LNCAP (cell line): Measurements from ENCODE around the gene SDK2.

ENCODE experiments used
- TF ChIP-seq, protein P1 (sequence below): fragments of 450-650 bp; IDR thresholded peaks from 2 replicates; pipeline ENCODE4 v1.5.1; 2017; ENCODE audit warnings: mild to moderate bottlenecking

Gene SDK2

DNA sequence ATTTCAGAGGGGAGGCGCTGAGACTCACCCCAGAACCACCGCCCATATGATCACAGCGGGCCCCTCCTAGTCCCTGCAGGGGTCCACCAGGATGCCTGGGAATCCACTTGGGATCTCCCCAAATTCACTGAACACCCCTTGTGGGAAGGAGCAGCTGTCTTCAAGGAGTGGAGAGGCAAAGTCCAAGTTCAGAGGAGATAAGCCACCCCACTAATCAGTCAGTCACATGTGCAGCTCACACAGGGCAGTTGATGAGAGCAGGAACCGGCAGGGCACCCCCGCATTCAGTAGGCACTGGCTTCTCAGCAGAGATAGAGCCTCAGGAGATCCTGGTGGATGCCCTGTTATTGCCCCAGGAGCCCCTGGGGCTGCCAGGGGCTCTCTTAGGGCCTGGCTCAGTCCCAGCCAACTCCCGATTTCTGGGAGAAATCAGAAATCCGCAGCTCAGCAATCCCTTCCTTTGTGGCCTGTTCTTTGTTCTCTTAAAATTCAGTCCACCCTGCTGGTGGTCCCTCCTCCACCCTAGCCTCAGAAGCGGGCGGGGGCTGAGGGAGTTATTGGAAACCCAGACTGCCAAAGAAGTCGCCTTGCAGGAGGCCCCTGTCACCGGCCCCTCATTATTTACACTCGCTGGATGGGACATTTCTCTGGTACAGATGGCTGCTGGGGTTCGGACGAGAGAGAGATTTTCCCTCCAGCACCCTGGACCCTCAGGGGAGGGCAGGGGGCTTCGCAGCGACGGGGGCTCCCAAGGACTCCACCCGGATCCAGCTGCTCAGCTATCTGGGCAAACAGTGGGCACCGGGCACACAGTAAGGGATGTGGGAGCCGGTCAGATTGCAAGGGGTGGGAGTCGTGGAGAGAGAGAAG is 334.3 kb downstream of the SDK2 start:
- TF ChIP-seq, protein P1, sequence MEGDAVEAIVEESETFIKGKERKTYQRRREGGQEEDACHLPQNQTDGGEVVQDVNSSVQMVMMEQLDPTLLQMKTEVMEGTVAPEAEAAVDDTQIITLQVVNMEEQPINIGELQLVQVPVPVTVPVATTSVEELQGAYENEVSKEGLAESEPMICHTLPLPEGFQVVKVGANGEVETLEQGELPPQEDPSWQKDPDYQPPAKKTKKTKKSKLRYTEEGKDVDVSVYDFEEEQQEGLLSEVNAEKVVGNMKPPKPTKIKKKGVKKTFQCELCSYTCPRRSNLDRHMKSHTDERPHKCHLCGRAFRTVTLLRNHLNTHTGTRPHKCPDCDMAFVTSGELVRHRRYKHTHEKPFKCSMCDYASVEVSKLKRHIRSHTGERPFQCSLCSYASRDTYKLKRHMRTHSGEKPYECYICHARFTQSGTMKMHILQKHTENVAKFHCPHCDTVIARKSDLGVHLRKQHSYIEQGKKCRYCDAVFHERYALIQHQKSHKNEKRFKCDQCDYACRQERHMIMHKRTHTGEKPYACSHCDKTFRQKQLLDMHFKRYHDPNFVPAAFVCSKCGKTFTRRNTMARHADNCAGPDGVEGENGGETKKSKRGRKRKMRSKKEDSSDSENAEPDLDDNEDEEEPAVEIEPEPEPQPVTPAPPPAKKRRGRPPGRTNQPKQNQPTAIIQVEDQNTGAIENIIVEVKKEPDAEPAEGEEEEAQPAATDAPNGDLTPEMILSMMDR, result no peak

DNA sequence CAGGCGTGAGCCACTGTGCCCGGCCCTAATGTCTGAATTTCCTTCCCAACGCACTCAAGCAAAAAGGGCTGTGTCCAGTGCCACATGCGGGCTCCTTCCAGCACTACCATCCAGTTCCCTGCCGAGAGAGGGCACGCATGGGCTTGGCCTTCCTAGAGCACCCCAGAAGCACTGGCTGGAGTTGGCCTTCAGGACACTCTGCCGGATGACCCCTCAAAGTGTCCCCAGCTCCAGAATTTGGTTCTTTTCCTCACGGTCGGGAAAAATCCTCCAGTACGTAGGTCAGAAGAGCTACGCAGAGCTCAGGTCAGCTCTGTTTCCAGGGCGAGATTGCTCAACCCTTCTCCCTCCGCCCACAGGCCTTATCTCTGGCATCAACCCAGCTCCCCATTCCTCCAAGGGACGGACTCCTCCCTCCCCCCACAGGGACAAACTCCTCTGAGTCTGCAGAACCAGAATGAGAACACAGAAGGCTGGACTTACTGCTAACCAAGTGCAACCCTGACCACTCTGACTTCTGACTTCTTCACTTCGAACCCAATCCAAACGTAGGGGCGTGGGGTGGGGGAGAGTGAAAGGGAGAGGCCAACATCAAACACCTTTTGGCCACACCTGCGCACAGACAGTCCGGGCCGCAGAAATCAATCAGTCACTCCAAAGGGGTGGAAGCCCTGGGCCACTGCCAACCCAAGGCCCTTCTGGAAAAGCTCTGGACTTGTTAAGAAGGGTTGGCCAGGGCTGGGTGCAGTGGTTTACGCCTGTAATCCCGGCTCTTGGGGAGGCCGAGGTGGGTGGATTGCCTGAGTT is 336.0 kb downstream of the SDK2 start:
- TF ChIP-seq, protein P1, result no peak

DNA sequence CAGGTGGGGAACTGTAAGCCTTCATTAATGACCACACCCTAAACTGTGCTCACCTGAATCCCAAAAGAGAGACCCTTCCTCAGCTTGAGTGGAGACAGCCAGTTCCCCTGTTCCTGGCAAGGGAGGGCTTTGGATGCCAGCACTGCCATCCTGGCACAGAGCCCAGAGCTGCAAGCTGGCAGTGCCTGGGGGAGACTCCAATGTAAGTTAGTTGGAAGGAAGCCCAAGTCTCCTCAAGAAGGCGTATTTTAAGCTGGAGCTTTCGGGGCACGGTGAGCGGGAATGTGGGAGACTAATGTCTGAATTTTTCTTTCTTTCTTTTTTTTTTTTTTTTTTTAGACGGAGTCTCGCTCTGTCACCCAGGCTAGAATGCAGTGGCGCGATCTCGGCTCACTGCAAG is 337.1 kb downstream of the SDK2 start:
- TF ChIP-seq, protein P1, result no peak

DNA sequence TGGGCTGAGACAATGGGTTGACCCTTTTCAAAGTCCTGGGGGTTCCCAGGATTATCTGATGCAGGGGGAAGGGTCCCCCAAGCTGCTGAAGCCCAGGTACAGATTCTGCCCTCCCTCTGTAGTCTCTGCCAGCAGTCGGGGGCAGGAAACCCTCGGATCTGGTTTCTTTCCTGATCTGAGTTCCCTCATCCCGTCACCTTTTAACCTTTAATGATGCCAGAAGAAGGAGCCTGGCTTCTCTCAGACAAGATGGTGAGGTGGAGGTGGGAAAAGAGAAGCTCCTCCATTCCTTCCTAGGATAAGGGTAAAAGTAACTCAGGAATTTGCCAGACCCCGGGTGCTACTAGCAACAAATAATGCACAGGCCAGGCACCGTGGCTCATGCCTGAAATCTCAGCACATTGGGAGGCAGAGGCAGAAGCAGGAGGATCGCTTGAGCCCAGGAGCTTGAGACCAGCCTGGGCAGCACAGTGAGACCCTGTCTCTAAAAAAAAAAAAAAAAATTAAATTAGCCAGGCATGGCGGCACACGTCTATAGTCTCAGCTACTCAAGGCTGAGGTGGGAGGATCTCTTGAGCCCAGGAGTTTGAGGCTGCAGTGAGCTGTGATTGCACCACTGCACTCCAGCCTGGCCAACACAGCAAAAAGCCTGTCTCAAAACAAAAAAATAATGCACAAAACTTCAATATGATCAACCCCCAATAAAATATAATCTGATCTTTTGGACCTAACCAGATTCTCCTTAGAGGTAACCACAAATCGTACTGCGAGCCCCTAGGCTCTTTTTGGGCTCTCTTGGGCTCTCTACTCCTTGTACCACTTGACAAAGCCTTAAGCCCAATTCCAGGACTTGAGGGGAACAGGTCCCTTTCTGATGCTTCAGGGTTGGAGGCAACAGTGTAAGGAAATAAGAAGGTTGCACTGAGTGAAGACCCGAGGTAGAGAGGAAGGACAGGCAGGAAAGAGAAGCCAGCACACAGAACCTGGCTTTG is 338.1 kb downstream of the SDK2 start:
- TF ChIP-seq, protein P1, result no peak

DNA sequence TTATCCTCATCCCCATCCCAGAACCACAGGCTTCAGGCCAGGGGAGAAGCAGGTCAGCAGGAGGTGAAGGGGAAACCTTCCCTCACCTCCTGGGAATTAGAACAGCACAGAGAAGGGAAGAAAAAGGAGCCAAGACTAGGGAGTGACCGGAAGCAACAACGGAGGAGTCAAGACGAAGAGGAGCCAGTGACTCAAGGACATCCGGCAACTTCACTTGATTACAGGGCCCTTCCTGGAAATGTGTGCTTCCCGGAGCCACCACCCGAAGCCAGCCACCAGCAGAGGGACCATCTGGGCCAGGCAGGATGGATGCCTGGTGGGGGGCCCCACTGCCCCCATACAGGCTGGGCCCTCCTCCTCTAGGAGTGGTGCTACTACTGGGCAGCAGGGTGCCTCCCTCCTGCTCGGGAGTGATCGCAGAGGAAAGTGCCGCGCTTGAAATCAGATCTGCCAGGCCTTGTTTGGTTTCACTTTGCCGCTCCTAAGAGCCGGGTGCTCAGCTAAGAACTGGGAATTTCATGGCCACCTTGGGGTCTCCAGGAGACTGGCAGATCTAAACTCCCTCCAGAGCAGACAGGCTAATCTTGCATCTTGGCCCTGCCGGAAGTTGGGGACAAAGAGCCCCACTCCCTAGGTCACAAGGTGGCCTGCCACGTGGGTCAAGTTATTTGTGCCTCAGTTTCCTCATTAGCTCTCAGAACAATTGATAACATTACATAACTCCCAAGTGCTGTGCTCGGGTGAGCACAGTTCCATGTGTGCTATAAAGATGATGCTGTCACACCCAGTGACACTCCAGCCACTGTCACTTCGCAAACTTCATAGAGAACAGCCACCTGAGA is 339.1 kb downstream of the SDK2 start:
- TF ChIP-seq, protein P1, result no peak

DNA sequence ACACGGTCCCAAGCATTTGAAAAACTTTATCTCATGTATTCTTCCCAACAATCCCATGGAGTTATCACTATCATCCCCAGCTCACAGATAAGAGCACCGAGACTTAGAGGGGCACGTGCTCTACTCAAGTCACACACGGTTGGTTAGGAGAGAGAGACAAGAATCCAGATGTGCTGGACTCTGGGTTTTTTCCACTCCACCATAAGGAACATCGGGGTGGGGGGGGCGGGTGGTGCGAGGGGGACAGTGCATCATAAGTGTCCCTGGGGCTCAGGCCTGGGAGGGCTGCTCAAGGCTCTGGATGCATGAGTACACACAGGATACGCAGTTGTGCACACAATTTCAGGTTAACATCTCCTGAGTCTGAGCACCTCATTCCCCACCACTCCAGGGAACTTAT is 339.8 kb downstream of the SDK2 start:
- TF ChIP-seq, protein P1, result no peak
